PC-3 (cell line): Measurements from ENCODE around the gene FERD3L. TPM values are rescaled to one million over a fixed set of nuclear protein-coding genes. Genes with fewer than 3 reads are reported as not detected.

Experiments used
- ATAC-seq: fragments of 200-7000 bp; cut with Tn5 transposase; 2 replicates; pipeline ENCODE4 v1.9.1; 2020; ENCODE audit warnings: mild to moderate bottlenecking, moderate library complexity
- BruUV-seq: library from RNA; stranded (reverse); fragments of 400-500 nt; replicated peaks from 2 replicates; lab custom pipeline; 2021; lab: Mats Ljungman, UMichigan
- CTCF ChIA-PET: fragments of 300-600 bp; sonication (Branson Sonifier 250); formaldehyde crosslinking; loops from one replicate; lab custom pipeline; 2022; ENCODE audit warnings: antibody characterized with exemption; lab: Charles Lee
- POLR2A ChIA-PET: fragments of 300-600 bp; sonication (Branson Sonifier 250); formaldehyde crosslinking; loops from one replicate; lab custom pipeline; 2022; ENCODE audit warnings: antibody characterized with exemption; ENCODE audit not compliant: unreplicated experiment; lab: Charles Lee
- DNase-seq: peaks from one replicate; pipeline ENCODE4 v3.0.0-alpha.2; 2015
- H2AFZ ChIP-seq: fragments of 300-600 bp; sonication (generic); 2 replicates; pipeline ENCODE4 v1.6.0; 2016; ENCODE audit warnings: antibody characterized with exemption, low read length
- H3F3A ChIP-seq: fragments of 300-600 bp; sonication (generic); one replicate; pipeline ENCODE4 v1.6.0; 2017; ENCODE audit warnings: antibody characterized with exemption, low read length, control low read depth, mild to moderate bottlenecking; ENCODE audit not compliant: unreplicated experiment
- H3K27ac ChIP-seq: fragments of 300-600 bp; sonication (generic); 2 replicates; pipeline ENCODE4 v1.5.1; 2016; ENCODE audit warnings: mild to moderate bottlenecking, low read length
- H3K27me3 ChIP-seq: fragments of 300-600 bp; sonication (generic); 2 replicates; pipeline ENCODE4 v1.6.1; 2016; ENCODE audit warnings: low read length, mixed read lengths
- H3K36me3 ChIP-seq: fragments of 300-600 bp; sonication (generic); 2 replicates; pipeline ENCODE4 v1.6.1; 2016; ENCODE audit warnings: low read depth, mixed run types, low read length, mixed read lengths
- H3K4me1 ChIP-seq: fragments of 300-600 bp; sonication (generic); 2 replicates; pipeline ENCODE4 v1.5.1; 2016; ENCODE audit warnings: low read length; ENCODE audit not compliant: insufficient read depth
- H3K4me2 ChIP-seq: fragments of 300-600 bp; sonication (generic); 2 replicates; pipeline ENCODE4 v1.6.0; 2016; ENCODE audit warnings: low read length
- H3K4me3 ChIP-seq: fragments of 300-600 bp; sonication (generic); 2 replicates; pipeline ENCODE4 v1.5.1; 2016; ENCODE audit warnings: mild to moderate bottlenecking, low read length, mixed read lengths
- H3K79me2 ChIP-seq: fragments of 300-600 bp; sonication (generic); 2 replicates; pipeline ENCODE4 v1.6.1; 2017; ENCODE audit warnings: low read length, mixed read lengths
- H3K9ac ChIP-seq: fragments of 300-600 bp; sonication (generic); 2 replicates; pipeline ENCODE4 v1.6.0; 2016; ENCODE audit warnings: mild to moderate bottlenecking, low read length
- H3K9me2 ChIP-seq: fragments of 300-600 bp; sonication (generic); replicated peaks from 2 replicates; pipeline ENCODE4 v1.6.1; 2016; ENCODE audit warnings: mixed run types, low read length, mixed read lengths
- H3K9me3 ChIP-seq: fragments of 300-600 bp; sonication (generic); 2 replicates; pipeline ENCODE4 v1.6.1; 2016; ENCODE audit warnings: low read length, mixed read lengths
- H4K20me1 ChIP-seq: fragments of 300-600 bp; sonication (generic); 2 replicates; pipeline ENCODE4 v1.6.1; 2016; ENCODE audit warnings: low read length, mixed read lengths
- CTCF ChIP-seq: fragments of 300-600 bp; sonication (generic); conservative IDR thresholded peaks from 2 replicates; pipeline ENCODE4 v1.5.1; 2017; ENCODE audit warnings: antibody characterized with exemption, low read depth, mild to moderate bottlenecking, low read length
- EZH2 ChIP-seq: fragments of 300-600 bp; sonication (generic); IDR thresholded peaks from one replicate; pipeline ENCODE4 v1.6.1; 2017; ENCODE audit warnings: antibody characterized with exemption, mild to moderate bottlenecking, low read length; ENCODE audit not compliant: unreplicated experiment
- EZH2phosphoT487 ChIP-seq: fragments of 300-600 bp; sonication (generic); IDR thresholded peaks from 2 replicates; pipeline ENCODE4 v1.6.1; 2018; ENCODE audit warnings: mild to moderate bottlenecking, antibody characterized with exemption, low read length, borderline replicate concordance
- intact Hi-C: fragments of 100-400 bp; cut with micrococcal nuclease; formaldehyde crosslinking; loops from 2 replicates; pipeline ENCODE4 v1.9.0; 2023
- total RNA-seq: library from RNA; depleted of rRNA; stranded (reverse); fragments of >200 nt; gene quantifications from 2 replicates; pipeline ENCODE4 v1.2.3, GENCODE V29; 2014

Gene FERD3L
- total RNA-seq, 1 experiment from 2014 or later = not detected

GRCh38 chr7:19119870-19120486 is 25.2 kb downstream of the FERD3L start:
- ATAC-seq = no peak
- Histone ChIP-seq H3K9me2 (no peaks in the 10 kb centered on the region), H3F3A (no peaks in the 10 kb centered on the region), H3K27me3 (no peaks in the 10 kb centered on the region), H3K4me2 (no peak overlapping the region), H3K4me3 (no peak overlapping the region), H3K9me3 (no peaks in the 10 kb centered on the region), H2AFZ (no peak overlapping the region), H4K20me1 (peaks cover 3% of the 10 kb centered on the region; the same call in 1 of the 2 replicates), H3K79me2 (peaks cover 18% of the 10 kb centered on the region), H3K9ac (no peak overlapping the region), H3K4me1 (peaks cover 2% of the 10 kb centered on the region), H3K27ac (no peak overlapping the region), H3K36me3 (no peaks in the 10 kb centered on the region)
- ChIA-PET POLR2A (interaction anchor here (0.6 kb wide), 1 partner anchor 475 kb away, joined by 3 read pairs; no protein-coding TSS in a partner anchor), CTCF (interaction anchor here (0.7 kb wide), 1 partner anchor 546 kb away, joined by 7 read pairs; no protein-coding TSS in a partner anchor)
- intact Hi-C loops = loop anchor here (5.0 to 10.0 kb wide), 4 partner anchors 95 to 528 kb away; no protein-coding TSS in a partner anchor
- no TSS peak for BruUV-seq
- TF ChIP-seq EZH2phosphoT487 (no peak), CTCF (no peak), EZH2 (no peak)
- DNase-seq = no peak

- H3K36me3 ChIP-seq = no peaks in the 10 kb centered on the region
- no peaks in the 10 kb centered on the region for H3F3A ChIP-seq
- DNase-seq = no peak
- TF ChIP-seq EZH2phosphoT487 (no peak), EZH2 (no peak), CTCF (no peak)
- H3K9ac ChIP-seq = no peak overlapping the region
- POLR2A ChIA-PET = interaction anchor here (0.6 kb wide), 1 partner anchor 426 kb away, joined by 3 read pairs; no protein-coding TSS in a partner anchor
- no peak overlapping the region for H2AFZ ChIP-seq
- H3K4me1 ChIP-seq = peaks cover 8% of the 10 kb centered on the region
- H3K79me2 ChIP-seq = peaks cover 24% of the 10 kb centered on the region
- H3K27ac ChIP-seq = no peak overlapping the region
- H3K27me3 ChIP-seq = no peaks in the 10 kb centered on the region
- CTCF ChIA-PET = no interaction called here
- no peak overlapping the region for H3K4me2 ChIP-seq
- peaks cover 9% of the 10 kb centered on the region; the same call in 1 of the 2 replicates for H4K20me1 ChIP-seq
- H3K4me3 ChIP-seq = no peak overlapping the region
- no peaks in the 10 kb centered on the region for H3K9me2 ChIP-seq
- no TSS peak for BruUV-seq
- H3K9me3 ChIP-seq = no peaks in the 10 kb centered on the region
- no peak for ATAC-seq
- intact Hi-C loops = loop anchor here (10.0 kb wide), 1 partner anchor 95 kb away; no protein-coding TSS in a partner anchor
Observed at GRCh38 chr7:19119372-19119771, 25.8 kb downstream of the FERD3L start.
